ENCODE measurements around the gene TFF2.

The TFF2 gene

DNA sequence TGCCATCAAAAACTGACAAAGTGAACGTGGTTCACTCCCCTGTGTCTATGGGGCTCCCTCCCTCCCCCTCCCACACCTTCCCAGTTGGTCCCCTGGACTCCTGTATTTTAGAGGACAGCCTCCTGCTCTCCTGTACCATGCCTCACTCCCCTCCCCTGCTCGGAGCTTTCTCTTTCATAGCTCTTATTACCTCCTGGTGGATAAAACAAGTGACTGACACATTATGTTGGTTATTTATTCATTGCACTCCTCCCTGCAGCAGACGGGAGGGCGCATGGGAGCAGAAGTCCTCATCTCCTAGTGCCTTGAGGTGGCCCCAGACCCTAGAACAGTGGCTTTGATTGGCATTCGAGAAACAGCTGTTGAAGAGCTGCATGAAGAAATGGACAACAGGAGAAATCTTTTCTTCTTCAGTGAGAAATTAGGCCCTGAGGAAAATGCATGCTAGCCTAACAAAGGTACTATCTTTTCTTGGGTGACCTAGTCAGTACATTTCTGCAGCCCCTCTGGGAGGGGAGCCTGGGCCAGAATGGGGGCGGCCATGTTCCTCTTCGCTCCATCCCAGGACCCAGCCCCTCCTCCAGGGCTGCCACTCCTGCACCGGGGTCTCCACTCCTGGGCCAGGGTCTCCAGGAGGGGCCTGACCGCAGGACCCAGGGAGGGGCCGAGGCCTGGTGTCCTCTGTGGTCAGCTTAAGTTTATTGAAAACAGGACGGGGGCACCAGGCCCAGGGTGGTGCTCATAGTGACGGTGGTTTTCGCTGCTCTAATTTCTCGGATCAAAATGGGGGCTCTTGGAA, 16.8 kb upstream of the TFF2 start:
- H3K9me2 ChIP-seq (replicated peaks; ENCODE audit: low read depth, low read length): no peaks in the 10 kb centered on the region
- H3K9me3 ChIP-seq (ENCODE audit: insufficient read depth, low read depth, low read length): no peaks in the 10 kb centered on the region
- no peaks in the 10 kb centered on the region for H3F3A ChIP-seq (ENCODE audit: low read depth)
- H3K9ac ChIP-seq (ENCODE audit: low read depth, low read length, poor library complexity, severe bottlenecking): no peak overlapping the region
- H3K79me2 ChIP-seq (ENCODE audit: insufficient read depth, low read length): no peaks in the 10 kb centered on the region
- peaks cover 25% of the 10 kb centered on the region for H3K4me1 ChIP-seq (ENCODE audit: insufficient read depth, low read length, poor library complexity, severe bottlenecking)
- H3K36me3 ChIP-seq (ENCODE audit: insufficient read depth, low read length): no peaks in the 10 kb centered on the region
- H3K4me3 ChIP-seq (ENCODE audit: low read length, poor library complexity, severe bottlenecking): no peak overlapping the region
- H3K4me2 ChIP-seq (ENCODE audit: low read depth, low read length, poor library complexity, severe bottlenecking): no peak overlapping the region
- no peak overlapping the region for H2AFZ ChIP-seq (ENCODE audit: low read length)
- H3K27me3 ChIP-seq (ENCODE audit: insufficient read depth, low read length, poor library complexity, severe bottlenecking): no peaks in the 10 kb centered on the region
- TF ChIP-seq, protein P1, sequence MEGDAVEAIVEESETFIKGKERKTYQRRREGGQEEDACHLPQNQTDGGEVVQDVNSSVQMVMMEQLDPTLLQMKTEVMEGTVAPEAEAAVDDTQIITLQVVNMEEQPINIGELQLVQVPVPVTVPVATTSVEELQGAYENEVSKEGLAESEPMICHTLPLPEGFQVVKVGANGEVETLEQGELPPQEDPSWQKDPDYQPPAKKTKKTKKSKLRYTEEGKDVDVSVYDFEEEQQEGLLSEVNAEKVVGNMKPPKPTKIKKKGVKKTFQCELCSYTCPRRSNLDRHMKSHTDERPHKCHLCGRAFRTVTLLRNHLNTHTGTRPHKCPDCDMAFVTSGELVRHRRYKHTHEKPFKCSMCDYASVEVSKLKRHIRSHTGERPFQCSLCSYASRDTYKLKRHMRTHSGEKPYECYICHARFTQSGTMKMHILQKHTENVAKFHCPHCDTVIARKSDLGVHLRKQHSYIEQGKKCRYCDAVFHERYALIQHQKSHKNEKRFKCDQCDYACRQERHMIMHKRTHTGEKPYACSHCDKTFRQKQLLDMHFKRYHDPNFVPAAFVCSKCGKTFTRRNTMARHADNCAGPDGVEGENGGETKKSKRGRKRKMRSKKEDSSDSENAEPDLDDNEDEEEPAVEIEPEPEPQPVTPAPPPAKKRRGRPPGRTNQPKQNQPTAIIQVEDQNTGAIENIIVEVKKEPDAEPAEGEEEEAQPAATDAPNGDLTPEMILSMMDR (conservative IDR thresholded peaks at IDR 0.05; ENCODE audit: low read length): no peak; the same call in 1 of the 2 replicates
- no peak for TF ChIP-seq EZH2phosphoT487 (IDR thresholded peaks at IDR 0.05; ENCODE audit: borderline replicate concordance)
- H4K20me1 ChIP-seq (ENCODE audit: insufficient read depth, low read length, poor library complexity, severe bottlenecking): no peaks in the 10 kb centered on the region

DNA sequence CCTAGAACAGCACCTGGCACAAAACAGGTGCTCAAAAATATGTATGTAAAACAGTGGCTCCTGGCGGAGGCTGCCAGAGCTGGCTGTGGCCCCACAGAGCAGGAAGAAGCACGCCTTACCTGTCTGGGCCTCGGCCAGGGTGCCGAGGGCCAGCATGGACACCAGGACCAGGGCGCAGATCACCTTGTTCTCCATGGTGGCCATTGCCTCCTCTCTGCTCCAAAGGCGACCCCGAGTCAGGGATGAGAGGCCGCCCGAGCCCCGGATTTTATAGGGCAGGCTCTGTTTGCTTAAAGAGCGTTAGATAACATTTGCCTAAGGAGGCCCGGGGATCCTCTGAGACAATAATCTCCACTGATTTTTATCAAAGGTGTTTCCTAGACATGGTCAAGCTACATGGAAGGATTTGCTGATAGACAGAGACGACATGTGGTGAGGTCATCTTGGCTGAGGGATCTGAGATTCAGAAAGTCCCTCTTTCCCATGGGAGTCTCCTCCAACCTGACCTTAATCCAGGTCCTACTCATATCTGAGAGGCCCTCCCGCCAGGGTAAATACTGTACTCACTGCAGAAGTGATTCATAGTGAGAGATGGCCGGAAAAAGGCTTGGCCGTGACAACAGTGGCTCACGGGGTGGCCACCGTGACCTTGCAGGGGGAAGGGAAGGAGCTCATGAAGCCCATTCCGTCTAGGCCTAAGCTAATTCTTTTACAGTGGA, 15.7 kb upstream of the TFF2 start, which contains the start of gene TFF1:
TFF1 (minus strand) TSS at position 244 of the 719 bp plus-strand sequence; CDS start at position 204, 40 bp downstream.
- H3K4me3 ChIP-seq (ENCODE audit: low read length, poor library complexity, severe bottlenecking): no peak within 1 kb of the TSS
- H3K27me3 ChIP-seq (ENCODE audit: insufficient read depth, low read length, poor library complexity, severe bottlenecking): no peaks in the 10 kb centered on the region
- H3K9ac ChIP-seq (ENCODE audit: low read depth, low read length, poor library complexity, severe bottlenecking): no peak within 1 kb of the TSS
- H3K36me3 ChIP-seq (ENCODE audit: insufficient read depth, low read length): no peaks in the 10 kb centered on the region
- H3K79me2 ChIP-seq (ENCODE audit: insufficient read depth, low read length): no peaks in the 10 kb centered on the region
- H2AFZ ChIP-seq (ENCODE audit: low read length): no peak within 1 kb of the TSS
- TF ChIP-seq, protein P1 (conservative IDR thresholded peaks at IDR 0.05; ENCODE audit: low read length): no peak
- no peak for TF ChIP-seq EZH2phosphoT487 (IDR thresholded peaks at IDR 0.05; ENCODE audit: borderline replicate concordance)
- no peaks in the 10 kb centered on the region for H4K20me1 ChIP-seq (ENCODE audit: insufficient read depth, low read length, poor library complexity, severe bottlenecking)
- no peak within 1 kb of the TSS for H3K4me2 ChIP-seq (ENCODE audit: low read depth, low read length, poor library complexity, severe bottlenecking)
- no peaks in the 10 kb centered on the region for H3K9me2 ChIP-seq (replicated peaks; ENCODE audit: low read depth, low read length)
- no peaks in the 10 kb centered on the region for H3K9me3 ChIP-seq (ENCODE audit: insufficient read depth, low read depth, low read length)
- H3K4me1 ChIP-seq (ENCODE audit: insufficient read depth, low read length, poor library complexity, severe bottlenecking): peaks cover 25% of the 10 kb centered on the region
- no peaks in the 10 kb centered on the region for H3F3A ChIP-seq (ENCODE audit: low read depth)

DNA sequence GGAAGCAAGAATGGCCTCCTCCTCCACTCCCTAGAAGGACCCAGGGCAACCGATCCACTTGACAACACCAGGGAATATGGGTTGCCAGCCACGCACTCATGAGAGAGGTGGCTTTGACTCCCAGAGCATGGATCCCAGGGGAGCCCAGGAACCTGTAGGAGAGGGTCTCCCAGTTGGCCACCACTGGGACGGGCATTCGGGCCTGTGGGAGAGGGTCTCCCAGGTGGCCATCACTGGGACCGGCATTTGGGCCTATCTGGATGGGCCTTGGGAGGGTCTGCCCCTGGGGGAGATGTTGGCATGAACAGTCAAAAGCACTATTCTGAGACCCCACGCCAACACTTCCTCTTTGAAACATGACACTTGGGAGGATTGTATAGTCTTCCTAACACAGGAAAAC, 15.0 kb upstream of the TFF2 start:
- Histone ChIP-seq H3K79me2 (ENCODE audit: insufficient read depth, low read length) (no peaks in the 10 kb centered on the region), H3K9me3 (ENCODE audit: insufficient read depth, low read depth, low read length) (no peaks in the 10 kb centered on the region), H3K4me2 (ENCODE audit: low read depth, low read length, poor library complexity, severe bottlenecking) (no peak overlapping the region), H3K4me1 (ENCODE audit: insufficient read depth, low read length, poor library complexity, severe bottlenecking) (peaks cover 25% of the 10 kb centered on the region), H2AFZ (ENCODE audit: low read length) (no peak overlapping the region), H3K9me2 (replicated peaks; ENCODE audit: low read depth, low read length) (no peaks in the 10 kb centered on the region), H3K36me3 (ENCODE audit: insufficient read depth, low read length) (no peaks in the 10 kb centered on the region), H3K4me3 (ENCODE audit: low read length, poor library complexity, severe bottlenecking) (no peak overlapping the region), H3K27me3 (ENCODE audit: insufficient read depth, low read length, poor library complexity, severe bottlenecking) (no peaks in the 10 kb centered on the region), H3K9ac (ENCODE audit: low read depth, low read length, poor library complexity, severe bottlenecking) (no peak overlapping the region), H4K20me1 (ENCODE audit: insufficient read depth, low read length, poor library complexity, severe bottlenecking) (no peaks in the 10 kb centered on the region), H3F3A (ENCODE audit: low read depth) (no peaks in the 10 kb centered on the region)
- TF ChIP-seq, protein P1 (conservative IDR thresholded peaks at IDR 0.05; ENCODE audit: low read length): no peak
- no peak for TF ChIP-seq EZH2phosphoT487 (IDR thresholded peaks at IDR 0.05; ENCODE audit: borderline replicate concordance)

Data from Loucy (cell line).